SU-DHL-6 (cell line): Measurements from ENCODE around the gene PRKCSH.
"Not testable (repeated sequence)": the region's sequence is repeated elsewhere in the genome, so short reads cannot be mapped to it uniquely, and the experiment has no call there.

Experiments used
- H2AFZ ChIP-seq: fragments of 200-600 bp; sonication (generic); 2 replicates; pipeline ENCODE4 v1.6.1; 2014; ENCODE audit warnings: low read depth, mild to moderate bottlenecking, moderate library complexity, mixed read lengths, antibody characterized with exemption, low read length; ENCODE audit not compliant: severe bottlenecking
- H3F3A ChIP-seq: fragments of 200-600 bp; shearing (Covaris generic); 2 replicates; pipeline ENCODE4 v1.6.0; 2016; ENCODE audit warnings: antibody characterized with exemption, mild to moderate bottlenecking; ENCODE audit not compliant: insufficient read depth
- H3K27ac ChIP-seq: fragments of 200-600 bp; sonication (generic); 2 replicates; pipeline ENCODE4 v1.5.1; 2016; ENCODE audit warnings: low read depth, mild to moderate bottlenecking, low read length, moderate library complexity, mixed read lengths
- H3K27me3 ChIP-seq: fragments of 200-600 bp; sonication (generic), shearing (Covaris generic); 2 replicates; pipeline ENCODE4 v1.6.0; 2014; ENCODE audit warnings: mild to moderate bottlenecking, low read length
- H3K36me3 ChIP-seq: fragments of 200-600 bp; sonication (generic); 2 replicates; pipeline ENCODE4 v1.6.1; 2014; ENCODE audit warnings: mild to moderate bottlenecking, low read length, mixed read lengths
- H3K4me2 ChIP-seq: fragments of 300-600, 200-600 bp; shearing (Covaris generic), sonication (generic); 2 replicates; pipeline ENCODE4 v1.6.0; 2014; ENCODE audit warnings: low read length, low read depth, mild to moderate bottlenecking; ENCODE audit not compliant: poor library complexity, severe bottlenecking
- H3K4me3 ChIP-seq: fragments of 200-600 bp; sonication (generic); 2 replicates; pipeline ENCODE4 v1.5.1; 2014; ENCODE audit warnings: antibody characterized with exemption, low read length, mild to moderate bottlenecking, mixed read lengths; ENCODE audit not compliant: insufficient read depth, poor library complexity, severe bottlenecking
- H3K79me2 ChIP-seq: fragments of 200-600 bp; sonication (generic); 2 replicates; pipeline ENCODE4 v1.6.1; 2014; ENCODE audit warnings: mild to moderate bottlenecking, low read length, moderate library complexity; ENCODE audit not compliant: insufficient read depth
- H3K9ac ChIP-seq: fragments of 200-600 bp; sonication (generic); 2 replicates; pipeline ENCODE4 v1.7.0; 2014; ENCODE audit warnings: mild to moderate bottlenecking, low read length
- H3K9me2 ChIP-seq: fragments of 200-600 bp; sonication (generic); replicated peaks from 2 replicates; pipeline ENCODE4 v1.6.1; 2014; ENCODE audit warnings: low read length; ENCODE audit not compliant: insufficient read depth
- H3K9me3 ChIP-seq: fragments of 200-600 bp; sonication (generic); 2 replicates; pipeline ENCODE4 v1.6.1; 2014; ENCODE audit warnings: low read length, mixed read lengths; ENCODE audit not compliant: insufficient read depth
- H4K20me1 ChIP-seq: fragments of 200-600 bp; sonication (generic); 2 replicates; pipeline ENCODE4 v1.6.1; 2014; ENCODE audit warnings: low read depth, mild to moderate bottlenecking, antibody characterized with exemption, low read length, moderate library complexity, mixed read lengths
- CTCF ChIP-seq: fragments of 200-600 bp; sonication (generic); IDR thresholded peaks from one replicate; pipeline ENCODE4 v1.5.1; 2017; ENCODE audit warnings: antibody characterized with exemption, mild to moderate bottlenecking, low read length, moderate library complexity; ENCODE audit not compliant: insufficient read depth, poor library complexity, severe bottlenecking
- EZH2phosphoT487 ChIP-seq: fragments of 200-600 bp; sonication (generic), shearing (Covaris generic); conservative IDR thresholded peaks from 2 replicates; pipeline ENCODE4 v1.6.1; 2018; ENCODE audit warnings: mild to moderate bottlenecking, antibody characterized with exemption, low read length, moderate library complexity, mixed read lengths

Gene PRKCSH

GRCh38 chr19:11452620-11453310 lies 17.3 kb downstream of the PRKCSH start:
- Histone ChIP-seq H3K27ac (no peak overlapping the region), H3K4me2 (peak overlapping the region; percentile 5), H3K27me3 (no peaks in the 10 kb centered on the region), H2AFZ (no peak overlapping the region), H3K4me3 (no peak overlapping the region), H3K36me3 (no peaks in the 10 kb centered on the region), H3K9me3 (no peaks in the 10 kb centered on the region), H4K20me1 (no peaks in the 10 kb centered on the region), H3K9me2 (no peaks in the 10 kb centered on the region), H3K79me2 (no peaks in the 10 kb centered on the region), H3F3A (0 out of 2 replicates have a peak, but pooled peaks cover 8% of the 10 kb centered on the region), H3K9ac (no peak overlapping the region)
- TF ChIP-seq CTCF (peak; percentile 36), EZH2phosphoT487 (no peak)

- H3K9ac ChIP-seq = no peak overlapping the region
- no peaks in the 10 kb centered on the region for H3K36me3 ChIP-seq
- H3K79me2 ChIP-seq = no peaks in the 10 kb centered on the region
- H3K27me3 ChIP-seq = no peaks in the 10 kb centered on the region
- H3K9me2 ChIP-seq = no peaks in the 10 kb centered on the region
- H3K4me3 ChIP-seq = no peak overlapping the region
- no peaks in the 10 kb centered on the region for H3K9me3 ChIP-seq
- no peak for TF ChIP-seq EZH2phosphoT487
- TF ChIP-seq CTCF = peak; percentile 81
- 0 out of 2 replicates have a peak, but pooled peaks cover 8% of the 10 kb centered on the region for H3F3A ChIP-seq
- no peaks in the 10 kb centered on the region for H4K20me1 ChIP-seq
- no peak overlapping the region for H3K4me2 ChIP-seq
- no peak overlapping the region for H3K27ac ChIP-seq
- H2AFZ ChIP-seq = no peak overlapping the region
Observed at GRCh38 chr19:11453468-11454341, 18.3 kb downstream of the PRKCSH start.

GRCh38 chr19:11455233-11455554 lies 19.8 kb downstream of the PRKCSH start:
- H2AFZ ChIP-seq, H3K9me3 ChIP-seq, H3K9me2 ChIP-seq, H3F3A ChIP-seq, H3K4me3 ChIP-seq, H3K27ac ChIP-seq, H3K27me3 ChIP-seq, H3K9ac ChIP-seq, H3K4me2 ChIP-seq, H3K36me3 ChIP-seq, H3K79me2 ChIP-seq, H4K20me1 ChIP-seq: not testable (repeated sequence)

- Histone ChIP-seq H3K9me3 (no peaks in the 10 kb centered on the region), H3K4me2 (no peak overlapping the region), H3F3A (0 out of 2 replicates have a peak, but pooled peaks cover 8% of the 10 kb centered on the region), H3K36me3 (no peaks in the 10 kb centered on the region), H3K4me3 (no peak overlapping the region), H3K79me2 (no peaks in the 10 kb centered on the region), H2AFZ (no peak overlapping the region), H3K27me3 (no peaks in the 10 kb centered on the region), H3K9me2 (no peaks in the 10 kb centered on the region), H3K27ac (no peak overlapping the region), H3K9ac (no peak overlapping the region), H4K20me1 (no peaks in the 10 kb centered on the region)
- no peak for TF ChIP-seq EZH2phosphoT487
- TF ChIP-seq CTCF = no peak
Observed at GRCh38 chr19:11456659-11457058, 21.2 kb downstream of the PRKCSH start.
